RWPE2 (cell line): ENCODE measurements around the gene FMNL2.

ENCODE experiments used
- ATAC-seq: fragments of 200-7000 bp; cut with Tn5 transposase; 3 replicates; pipeline ENCODE4 v1.9.1; 2021; ENCODE audit warnings: low read depth
- DNase-seq: peaks from one replicate; pipeline ENCODE4 v3.0.0-alpha.2; 2020; ENCODE audit warnings: low spot score
- H3K27ac ChIP-seq: fragments of 450-650 bp; 2 replicates; pipeline ENCODE4 v1.5.1; 2017; ENCODE audit warnings: mild to moderate bottlenecking; ENCODE audit not compliant: poor library complexity, severe bottlenecking
- H3K27me3 ChIP-seq: fragments of 250-450 bp; sonication (Bioruptor Pico); 2 replicates; pipeline ENCODE4 v1.5.1; 2021; ENCODE audit warnings: mild to moderate bottlenecking, moderate library complexity; ENCODE audit not compliant: insufficient read depth, poor library complexity, severe bottlenecking
- H3K36me3 ChIP-seq: fragments of 250-450 bp; sonication (Bioruptor Pico); 2 replicates; pipeline ENCODE4 v1.5.1; 2020; ENCODE audit warnings: low read depth, mild to moderate bottlenecking, moderate library complexity
- H3K4me1 ChIP-seq: fragments of 250-450 bp; sonication (Bioruptor Pico); 2 replicates; pipeline ENCODE4 v1.5.1; 2021; ENCODE audit warnings: mild to moderate bottlenecking, moderate library complexity; ENCODE audit not compliant: insufficient read depth, poor library complexity, severe bottlenecking
- H3K4me3 ChIP-seq: fragments of 250-450 bp; sonication (Bioruptor Pico); 2 replicates; pipeline ENCODE4 v1.5.1; 2021; ENCODE audit warnings: mild to moderate bottlenecking, moderate library complexity; ENCODE audit not compliant: severe bottlenecking
- H3K9me3 ChIP-seq: fragments of 250-450 bp; sonication (Bioruptor Pico); 2 replicates; pipeline ENCODE4 v1.5.1; 2021; ENCODE audit warnings: mild to moderate bottlenecking, moderate library complexity; ENCODE audit not compliant: severe bottlenecking
- CTCF ChIP-seq: fragments of 450-650 bp; IDR thresholded peaks from one replicate; pipeline ENCODE4 v1.5.1; 2017; ENCODE audit warnings: mild to moderate bottlenecking, moderate library complexity; ENCODE audit not compliant: poor library complexity, severe bottlenecking

The FMNL2 gene

GRCh38 chr2:152552888-152553287, 217.9 kb downstream of the FMNL2 start:
- no peak overlapping the region for H3K27ac ChIP-seq
- DNase-seq = no peak
- no peaks in the 10 kb centered on the region for H3K4me1 ChIP-seq
- H3K27me3 ChIP-seq = no peaks in the 10 kb centered on the region
- no peak overlapping the region for H3K4me3 ChIP-seq
- ATAC-seq = no peak
- no peaks in the 10 kb centered on the region for H3K9me3 ChIP-seq
- TF ChIP-seq CTCF = no peak
- 0 out of 2 replicates have a peak, but pooled peaks cover 4% of the 10 kb centered on the region for H3K36me3 ChIP-seq

GRCh38 chr2:152553518-152553917, 218.5 kb downstream of the FMNL2 start:
- Histone ChIP-seq H3K36me3 (0 out of 2 replicates have a peak, but pooled peaks cover 6% of the 10 kb centered on the region), H3K4me1 (no peaks in the 10 kb centered on the region), H3K4me3 (no peak overlapping the region), H3K27me3 (no peaks in the 10 kb centered on the region), H3K9me3 (no peaks in the 10 kb centered on the region), H3K27ac (no peak overlapping the region)
- DNase-seq (no peak), ATAC-seq (no peak)
- TF ChIP-seq CTCF = no peak

GRCh38 chr2:152555048-152555447, 220.1 kb downstream of the FMNL2 start:
- ATAC-seq (no peak), DNase-seq (no peak)
- Histone ChIP-seq H3K36me3 (0 out of 2 replicates have a peak, but pooled peaks cover 9% of the 10 kb centered on the region), H3K27me3 (no peaks in the 10 kb centered on the region), H3K9me3 (no peaks in the 10 kb centered on the region), H3K4me3 (no peak overlapping the region), H3K4me1 (peaks cover 5% of the 10 kb centered on the region), H3K27ac (no peak overlapping the region)
- peak; percentile 40 for TF ChIP-seq CTCF

- H3K36me3 ChIP-seq = peaks cover 22% of the 10 kb centered on the region
- no peak for TF ChIP-seq CTCF
- no peaks in the 10 kb centered on the region for H3K27me3 ChIP-seq
- no peaks in the 10 kb centered on the region for H3K9me3 ChIP-seq
- H3K27ac ChIP-seq = no peak overlapping the region
- no peak for DNase-seq
- ATAC-seq = no peak
- no peak overlapping the region for H3K4me3 ChIP-seq
- H3K4me1 ChIP-seq = peaks cover 9% of the 10 kb centered on the region
These were observed 221.5 kb downstream of the FMNL2 start for GRCh38 chr2:152556506-152556905.

- ATAC-seq = no peak
- Histone ChIP-seq H3K27me3 (no peaks in the 10 kb centered on the region), H3K36me3 (peaks cover 26% of the 10 kb centered on the region), H3K9me3 (no peaks in the 10 kb centered on the region), H3K27ac (no peak overlapping the region), H3K4me1 (peaks cover 9% of the 10 kb centered on the region), H3K4me3 (no peak overlapping the region)
- DNase-seq = no peak
- no peak for TF ChIP-seq CTCF
These were observed 222.4 kb downstream of the FMNL2 start for GRCh38 chr2:152557273-152557888.
